ENCODE measurements around the gene ERO1A.

Gene ERO1A

DNA sequence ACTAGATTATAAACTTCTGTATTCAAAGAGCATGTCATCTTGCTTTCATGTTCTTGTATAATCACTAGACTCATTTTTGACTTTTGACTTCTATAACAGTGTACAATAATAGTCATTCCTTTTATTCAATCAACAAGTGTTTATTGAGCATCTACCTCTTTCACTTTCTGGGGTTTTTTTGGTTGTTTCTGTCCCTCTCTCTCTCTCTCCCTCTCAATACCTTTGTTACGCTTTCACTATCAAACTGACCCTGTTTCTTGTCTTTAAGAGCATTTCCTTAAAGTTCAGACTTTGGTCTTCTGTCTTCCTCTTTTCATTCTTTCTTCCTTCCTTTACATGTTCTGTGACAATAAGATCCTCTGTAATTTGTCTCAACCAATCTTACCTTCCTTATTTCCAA lies 93.2 kb downstream of the ERO1A start:
- DNase-seq (ENCODE audit: low read depth) = no peak

DNA sequence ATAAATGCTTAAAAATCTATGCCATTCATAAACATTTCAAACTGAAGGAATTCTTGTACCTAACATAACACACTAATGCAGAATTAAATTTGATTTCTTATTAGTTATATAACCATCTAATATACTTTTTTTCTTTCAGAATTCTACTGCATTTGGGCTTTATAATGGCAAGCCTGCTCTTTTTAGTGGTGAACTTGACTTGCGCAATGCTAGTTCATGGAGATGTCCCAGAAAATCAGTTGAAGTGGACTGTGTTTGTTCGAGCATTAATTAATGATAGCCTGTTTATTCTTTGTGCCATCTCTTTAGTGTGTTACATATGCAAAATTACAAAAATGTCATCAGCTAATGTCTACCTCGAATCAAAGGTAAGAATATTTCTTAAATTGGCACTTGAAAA lies 95.4 kb downstream of the ERO1A start:
- DNase-seq (ENCODE audit: low read depth) = no peak

DNA sequence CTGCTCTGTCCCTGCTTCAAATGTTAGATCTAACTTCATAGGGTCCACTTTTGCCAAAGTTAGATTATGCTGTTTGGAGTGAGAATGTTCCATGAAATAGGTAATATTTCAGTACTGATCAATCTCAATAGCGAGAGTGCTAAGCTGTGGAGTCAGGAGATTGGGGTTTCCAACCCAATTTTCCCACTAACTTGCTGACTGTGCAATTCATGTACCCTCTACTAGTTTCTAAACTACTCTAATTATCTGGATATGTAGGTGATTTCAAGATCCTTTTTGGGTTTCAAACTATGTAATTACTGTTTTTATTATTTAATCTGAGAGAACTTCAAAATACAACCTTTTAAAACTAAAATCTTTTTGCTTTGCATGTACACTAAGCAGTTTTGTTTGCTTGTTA lies 96.8 kb downstream of the ERO1A start:
- DNase-seq (ENCODE audit: low read depth) = no peak

DNA sequence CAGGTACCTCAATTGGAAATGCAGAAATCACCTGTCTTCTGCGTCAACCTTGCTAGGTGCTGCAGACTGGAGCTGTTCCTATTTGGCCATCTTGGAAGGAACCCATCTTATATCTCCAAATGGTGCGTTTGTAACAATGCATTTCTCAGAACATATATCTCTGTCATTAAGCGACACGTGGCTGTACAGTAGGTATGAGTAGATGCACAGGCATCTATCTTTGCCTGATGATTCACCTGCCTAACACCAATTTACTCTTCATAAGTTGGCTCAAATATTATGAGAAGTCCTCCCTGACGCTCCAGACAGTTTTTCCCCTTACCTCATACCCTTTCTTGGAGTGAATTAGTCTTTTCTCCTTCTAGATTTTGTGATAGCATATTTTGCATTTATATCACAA lies 98.5 kb downstream of the ERO1A start:
- DNase-seq (ENCODE audit: low read depth) = no peak

DNA sequence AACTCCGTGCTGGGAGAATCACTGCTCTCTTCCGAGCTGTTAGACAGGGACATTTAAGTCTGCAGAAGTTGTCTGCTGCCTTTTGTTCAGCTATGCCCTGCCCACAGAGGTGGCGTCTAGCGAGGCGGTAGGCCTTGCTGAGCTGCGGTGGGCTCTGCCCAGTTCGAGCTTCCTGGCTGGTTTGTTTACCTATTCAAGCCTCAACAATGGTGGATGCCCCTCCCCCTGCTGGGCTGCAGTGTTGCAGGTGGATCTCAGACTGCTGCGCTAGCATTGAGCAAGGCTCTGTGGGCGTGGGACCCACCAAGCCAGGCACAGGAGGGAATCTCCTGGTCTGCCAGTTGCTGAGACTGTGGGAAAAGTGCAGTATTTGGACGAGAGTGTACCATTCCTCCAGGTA lies 99.0 kb downstream of the ERO1A start:
- DNase-seq (ENCODE audit: low read depth) = no peak

DNA sequence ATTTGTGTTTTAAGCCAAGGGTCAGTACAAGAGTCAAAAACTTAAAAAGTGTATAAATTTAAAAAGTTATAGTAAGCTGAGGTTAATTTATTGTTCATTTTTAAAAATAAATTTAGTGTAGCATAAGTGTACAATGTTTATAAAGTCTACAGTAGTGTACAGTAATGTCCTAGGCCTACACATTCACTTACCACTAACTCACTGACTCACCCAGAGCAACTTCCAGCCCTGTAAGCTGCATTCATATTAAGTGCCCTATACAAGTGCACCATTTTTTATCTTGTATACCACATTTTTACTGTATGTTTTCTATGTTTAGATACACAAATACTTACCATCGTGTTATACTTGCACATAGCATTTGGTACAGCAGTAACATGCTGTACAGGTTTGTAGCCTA lies 105.0 kb downstream of the ERO1A start:
- no peak for DNase-seq (ENCODE audit: low read depth)

All from non-pigmented ciliary epithelial cell (primary cell).